SK-MEL-5 (cell line): ENCODE results near the gene CDC14A. TPM values are rescaled to one million over a fixed set of nuclear protein-coding genes. Genes with fewer than 3 reads are reported as not detected.

Experiments used
- DNase-seq: peaks from one replicate; pipeline ENCODE4 v3.0.0-alpha.2; 2016; ENCODE audit warnings: low read depth, low spot score
- in situ Hi-C: cut with HindIII; loops from 2 replicates; pipeline ENCODE4 v1.10.0; 2016; ENCODE audit warnings: low sequenced_read_pairs, high pct_unique_total_duplicates, low pct_unique_long_range_greater_than_20kb
- polyA plus RNA-seq, 2 experiments: library from polyadenylated mRNA; depleted of rRNA; stranded (reverse); fragments of >200 nt; gene quantifications; 2 replicates each; pipeline ENCODE4 v1.2.3, GENCODE V29; 2015
- total RNA-seq: library from RNA; depleted of rRNA; stranded (reverse); fragments of >200 nt; shearing (Covaris generic); gene quantifications from 2 replicates; pipeline ENCODE4 v1.2.3, GENCODE V29; 2014; rRNA removed

CDC14A gene
- total RNA-seq: 3.3 and 5.8 TPM in 2 replicates
- 2.3 and 5.2 TPM in 2 replicates for polyA plus RNA-seq (2015; cell fraction: cytosol; rRNA removed)
- polyA plus RNA-seq (2015; cell fraction: nucleus; rRNA removed): 6.3 and 8.2 TPM in 2 replicates

- DNase-seq: peak; percentile 94
- in situ Hi-C loops: no loop called here
These were observed at the start of gene CDC14A for GRCh38 chr1:100352267-100353070. CDC14A (plus strand) TSS chr1:100352506; CDS start chr1:100352955, 449 bp downstream.

GRCh38 chr1:100302739-100303138, 49.6 kb upstream of the CDC14A start:
- no peak for DNase-seq
- in situ Hi-C loops: no loop called here

GRCh38 chr1:100304227-100304626, 48.1 kb upstream of the CDC14A start:
- in situ Hi-C loops: no loop called here
- DNase-seq: no peak

GRCh38 chr1:100304921-100305320, 47.4 kb upstream of the CDC14A start:
- DNase-seq: no peak
- in situ Hi-C loops: no loop called here

- no peak for DNase-seq
- in situ Hi-C loops: no loop called here
These were observed 46.4 kb upstream of the CDC14A start for GRCh38 chr1:100305954-100306353.

GRCh38 chr1:100306735-100307313, 45.5 kb upstream of the CDC14A start:
- no peak for DNase-seq
- in situ Hi-C loops: no loop called here

- in situ Hi-C loops: no loop called here
- DNase-seq: no peak
These were observed 43.5 kb upstream of the CDC14A start for GRCh38 chr1:100308777-100309176.

- no peak for DNase-seq
- in situ Hi-C loops: no loop called here
These were observed 42.4 kb upstream of the CDC14A start for GRCh38 chr1:100309863-100310262.

- DNase-seq: no peak
- in situ Hi-C loops: no loop called here
These were observed 38.9 kb upstream of the CDC14A start for GRCh38 chr1:100313382-100313781.

GRCh38 chr1:100316622-100317021, 35.7 kb upstream of the CDC14A start:
- no peak for DNase-seq
- in situ Hi-C loops: no loop called here

- no peak for DNase-seq
- in situ Hi-C loops: no loop called here
These were observed 31.8 kb upstream of the CDC14A start for GRCh38 chr1:100320311-100321099.

GRCh38 chr1:100321100-100321493, 31.2 kb upstream of the CDC14A start:
- DNase-seq: no peak
- in situ Hi-C loops: no loop called here

GRCh38 chr1:100321506-100321905, 30.8 kb upstream of the CDC14A start:
- no peak for DNase-seq
- in situ Hi-C loops: no loop called here

- in situ Hi-C loops: no loop called here
- DNase-seq: no peak
These were observed 29.7 kb upstream of the CDC14A start for GRCh38 chr1:100322436-100323211.

- in situ Hi-C loops: no loop called here
- DNase-seq: no peak
These were observed 28.7 kb upstream of the CDC14A start for GRCh38 chr1:100323419-100324106.

- in situ Hi-C loops: no loop called here
These were observed 26.6 kb upstream of the CDC14A start for GRCh38 chr1:100325415-100326324.

More at GRCh38 chr1:100325415-100326324, 26.6 kb upstream of the CDC14A start:
- DNase-seq: no peak
